Renal cortical epithelial cell (primary cell): ENCODE results near the gene NRXN2. TPM values are rescaled to one million over a fixed set of nuclear protein-coding genes. Genes with fewer than 3 reads are reported as not detected.
"Not testable (repeated sequence)": the region's sequence is repeated elsewhere in the genome, so short reads cannot be mapped to it uniquely, and the experiment has no call there.

Experiments used
- DNase-seq: peaks from one replicate; pipeline ENCODE4 v3.0.0-alpha.2; 2011; ENCODE audit warnings: low read depth
- total RNA-seq: library from RNA; depleted of rRNA; stranded (reverse); fragments of >200 nt; gene quantifications from 2 replicates; pipeline ENCODE4 v1.2.3, GENCODE V29; 2014

Gene NRXN2
- total RNA-seq, 1 donor from 2014 or later: under 0.01 TPM

DNA sequence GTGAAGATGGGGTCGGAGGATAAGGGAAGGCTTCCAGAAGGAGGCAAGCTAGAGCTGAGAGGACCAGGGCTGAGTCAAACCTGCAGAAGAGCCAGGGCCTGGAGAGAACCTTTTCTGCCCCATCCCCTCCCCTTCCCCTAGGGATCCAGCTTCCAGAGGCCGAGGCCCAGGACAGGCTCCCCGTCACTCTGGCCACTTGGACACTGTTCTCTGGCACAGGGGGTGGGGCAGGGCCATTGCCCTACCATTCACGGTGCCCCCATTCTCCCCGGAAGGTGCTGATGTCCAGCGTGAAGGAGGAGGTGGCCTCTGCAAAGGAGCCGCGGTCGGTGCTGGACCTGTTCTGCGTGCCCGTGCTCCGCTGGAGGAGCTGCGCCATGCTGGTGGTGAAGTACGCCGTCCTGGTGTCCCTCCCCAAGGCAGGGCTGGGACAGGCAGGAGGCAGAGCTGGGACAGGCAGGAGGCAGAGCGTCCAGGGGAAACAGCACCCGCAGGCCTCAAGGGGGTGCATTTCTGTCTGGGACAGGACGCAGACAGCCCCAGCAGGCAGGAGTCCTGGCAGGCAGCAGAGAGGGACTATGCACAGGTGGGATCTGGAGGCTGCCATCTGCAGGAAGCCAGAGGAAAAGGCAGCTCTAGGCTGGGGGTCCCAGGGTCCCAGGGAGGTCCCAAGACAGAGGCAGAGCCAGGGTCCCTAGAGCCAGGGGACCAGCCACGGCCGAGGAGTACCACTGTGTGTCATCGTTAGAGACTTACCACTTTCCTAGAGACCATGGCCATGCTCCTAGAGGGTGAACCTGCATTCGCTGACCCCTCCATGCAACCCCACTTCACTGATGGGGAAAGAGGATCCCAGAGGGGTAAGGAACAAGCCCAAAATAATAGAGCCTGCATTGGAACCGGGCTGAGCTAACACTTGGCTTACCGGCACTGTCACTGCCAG, 157.8 kb downstream of the NRXN2 start:
- no peak for DNase-seq

- no peak for DNase-seq
These were observed 158.6 kb downstream of the NRXN2 start for GRCh38 chr11:64564419-64564818.

GRCh38 chr11:64563966-64564365, 159.0 kb downstream of the NRXN2 start:
- DNase-seq: no peak

GRCh38 chr11:64562723-64563351, 160.2 kb downstream of the NRXN2 start:
- no peak for DNase-seq

DNA sequence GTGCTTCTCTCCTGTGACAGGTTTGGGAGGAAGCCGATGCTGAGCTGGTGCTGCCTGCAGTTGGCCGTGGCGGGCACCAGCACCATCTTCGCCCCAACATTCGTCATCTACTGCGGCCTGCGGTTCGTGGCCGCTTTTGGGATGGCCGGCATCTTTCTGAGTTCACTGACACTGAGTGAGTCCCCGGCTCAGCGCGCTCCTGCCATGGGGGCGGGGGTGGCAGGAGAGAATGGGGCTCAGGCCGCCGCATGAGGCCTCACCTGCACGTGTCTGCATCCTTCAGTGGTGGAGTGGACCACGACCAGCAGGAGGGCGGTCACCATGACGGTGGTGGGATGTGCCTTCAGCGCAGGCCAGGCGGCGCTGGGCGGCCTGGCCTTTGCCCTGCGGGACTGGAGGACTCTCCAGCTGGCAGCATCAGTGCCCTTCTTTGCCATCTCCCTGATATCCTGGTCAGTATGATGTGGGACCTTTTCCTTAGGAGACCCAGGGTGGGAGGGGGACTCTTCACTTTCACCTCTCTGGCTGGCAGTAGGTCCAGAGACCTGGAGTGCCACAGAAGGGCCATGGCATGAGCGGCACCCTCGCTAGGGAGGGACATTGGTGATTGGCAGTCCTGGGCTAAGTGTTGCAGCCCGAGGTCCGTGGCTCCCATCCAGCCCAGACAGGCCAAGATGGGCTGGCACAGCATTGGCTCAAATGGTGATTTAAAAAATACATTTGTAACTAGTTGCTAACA, 160.8 kb downstream of the NRXN2 start:
- DNase-seq: no peak

- not testable (repeated sequence) for DNase-seq
These were observed 161.6 kb downstream of the NRXN2 start for GRCh38 chr11:64561429-64561828.

- no peak for DNase-seq
These were observed 162.1 kb downstream of the NRXN2 start for GRCh38 chr11:64560941-64561340.

DNA sequence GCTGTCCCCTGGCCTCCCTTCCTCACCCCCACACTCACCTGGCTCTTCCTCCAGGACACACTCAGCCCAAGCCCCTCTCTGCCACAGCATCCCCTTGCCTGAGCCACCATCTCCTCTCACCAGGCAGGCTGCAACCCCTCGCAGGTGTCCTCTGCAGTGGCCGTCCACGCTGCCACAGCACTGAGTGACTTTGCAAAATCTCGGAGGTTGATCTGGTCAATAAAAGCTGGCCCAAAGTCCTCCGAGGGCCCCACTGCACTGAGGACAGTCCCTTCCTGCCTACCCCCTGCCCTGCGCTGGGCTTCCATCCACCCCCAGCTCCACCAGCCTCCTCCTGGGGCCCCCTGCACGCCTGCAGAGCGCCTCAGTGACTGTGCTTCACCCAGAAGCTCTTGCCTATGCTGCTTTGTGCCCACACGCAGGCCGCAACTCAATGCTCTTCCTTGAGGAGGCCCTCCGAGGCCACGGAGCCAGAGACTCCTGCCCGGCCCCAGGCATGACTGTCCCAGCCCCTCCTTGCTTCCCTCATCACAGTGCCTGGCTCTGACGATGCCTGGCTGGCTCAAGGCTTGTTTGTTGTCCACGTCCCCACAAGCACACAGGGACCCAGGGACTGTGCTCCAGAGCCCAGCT, 162.7 kb downstream of the NRXN2 start:
- DNase-seq: no peak

DNA sequence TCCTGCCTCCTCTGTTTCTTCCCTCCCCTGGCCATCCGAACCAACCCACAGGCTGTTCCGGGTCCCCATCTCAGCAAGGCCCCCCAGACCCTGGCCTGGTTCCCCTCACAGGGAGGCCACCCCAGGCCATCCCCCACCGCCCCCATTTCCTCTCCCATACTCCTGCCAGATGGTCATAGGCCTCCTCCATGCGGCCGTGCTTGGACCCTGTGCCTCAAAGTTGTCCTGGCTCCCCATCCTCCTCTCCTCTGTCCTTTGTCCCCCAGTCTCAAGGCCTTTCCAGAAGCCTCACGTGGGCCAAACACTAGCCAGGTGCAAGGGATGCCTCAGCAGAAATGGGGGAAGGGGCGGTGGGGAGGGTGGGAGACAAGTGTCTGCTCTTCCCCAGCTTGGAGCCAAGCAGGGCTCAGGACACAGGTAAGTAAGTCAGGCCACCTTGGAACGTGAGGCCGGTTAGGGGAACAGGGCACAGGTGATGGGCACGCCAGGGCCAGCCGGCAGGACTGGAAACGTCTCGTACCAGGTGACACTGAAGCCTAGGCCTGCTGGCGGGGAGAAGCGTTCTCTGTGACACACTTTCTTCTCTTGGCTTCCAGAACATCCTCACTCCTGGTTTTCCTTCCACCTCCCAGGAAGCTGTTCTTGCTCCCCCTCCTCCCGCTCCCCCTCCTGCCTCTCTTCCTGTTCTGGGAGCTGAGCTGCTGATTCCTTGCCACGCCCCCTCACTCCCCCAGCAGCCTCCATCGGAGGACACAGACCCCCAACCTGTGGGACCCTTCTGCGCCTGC, 163.5 kb downstream of the NRXN2 start:
- no peak for DNase-seq

GRCh38 chr11:64558869-64559268, 164.1 kb downstream of the NRXN2 start:
- no peak for DNase-seq

DNA sequence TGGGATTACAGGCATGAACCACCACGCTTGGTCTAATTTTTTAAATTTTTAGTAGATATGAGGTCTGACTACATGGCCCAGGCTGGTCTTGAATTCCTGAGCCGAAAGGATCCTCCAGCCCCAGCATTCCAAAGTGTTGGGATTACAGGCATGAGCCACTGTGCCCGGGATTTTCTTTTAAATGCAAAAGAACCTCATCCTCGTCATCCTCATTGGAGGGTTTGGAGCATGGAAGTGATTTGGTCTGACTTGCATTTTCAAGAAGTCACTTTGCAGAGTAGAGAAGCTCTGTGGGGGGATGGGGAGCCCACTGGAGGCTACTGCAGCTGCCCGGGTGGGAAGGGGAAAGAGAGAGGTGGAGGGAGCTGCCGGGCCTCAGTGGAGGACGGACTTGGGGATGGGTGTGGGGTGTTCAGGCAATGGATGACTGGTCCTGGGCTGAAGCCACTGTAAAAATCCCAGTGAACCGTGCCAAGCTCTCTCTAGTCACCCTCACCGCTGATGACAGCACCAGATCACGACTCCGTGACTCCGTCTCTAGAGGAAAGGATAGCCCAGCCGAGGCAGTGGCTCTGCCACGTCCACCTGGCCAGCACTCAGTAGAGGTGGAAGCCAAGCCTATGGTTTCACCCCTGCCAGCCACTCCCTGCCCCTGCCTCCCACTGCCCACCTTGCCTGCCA, 164.8 kb downstream of the NRXN2 start:
- peak; percentile 51 for DNase-seq

- DNase-seq: no peak
These were observed 166.2 kb downstream of the NRXN2 start for GRCh38 chr11:64556721-64557250.

Other genes with a start within 250 kb of the NRXN2 start
- gene SLC22A11, start 167.3 kb downstream of the NRXN2 start, total RNA-seq: not detected in 2 replicates
- gene SLC22A12, start 132.0 kb downstream of the NRXN2 start, total RNA-seq: not detected in 2 replicates
- gene RASGRP2, start 20.9 kb upstream of the NRXN2 start, total RNA-seq: 0.05 TPM in 1 of 2 replicates, not detected in the other
- 0.05 TPM in 1 of 2 replicates, not detected in the other for gene PYGM, start 36.8 kb upstream of the NRXN2 start, total RNA-seq
- gene SF1, start 55.3 kb upstream of the NRXN2 start, total RNA-seq: 38.4 and 161 TPM in 2 replicates
- 13.2 and 16.0 TPM in 2 replicates for gene MAP4K2, start 80.0 kb upstream of the NRXN2 start, total RNA-seq
- gene MEN1, start 87.4 kb upstream of the NRXN2 start, total RNA-seq: 7.5 and 34.4 TPM in 2 replicates
- 8.7 and 9.4 TPM in 2 replicates for gene CDC42BPG, start 121.5 kb upstream of the NRXN2 start, total RNA-seq
- gene EHD1, start 155.4 kb upstream of the NRXN2 start, total RNA-seq: 103 and 181 TPM in 2 replicates
- 16.8 and 28.9 TPM in 2 replicates for gene ATG2A, start 194.0 kb upstream of the NRXN2 start, total RNA-seq
- gene PPP2R5B, start 201.5 kb upstream of the NRXN2 start, total RNA-seq: 21.7 and 22.9 TPM in 2 replicates
- gene GPHA2, start 212.7 kb upstream of the NRXN2 start, total RNA-seq: not detected in 2 replicates
- not detected in 2 replicates for gene MAJIN, start 248.9 kb upstream of the NRXN2 start, total RNA-seq